ENCODE measurements around the gene BSND.

Gene BSND

GRCh38 chr1:54951810-54952226, 46.9 kb upstream of the BSND start:
- Histone ChIP-seq H3K27me3 (ENCODE audit: low read depth, low read length) (no peaks in the 10 kb centered on the region), H3K4me1 (ENCODE audit: low read length) (peaks cover 10% of the 10 kb centered on the region), H3K36me3 (replicated peaks; ENCODE audit: low read depth, low read length) (no peaks in the 10 kb centered on the region), H3K9ac (ENCODE audit: low read length) (no peak overlapping the region), H2AFZ (ENCODE audit: low read depth, low read length) (no peak overlapping the region), H4K20me1 (ENCODE audit: insufficient read depth, low read length) (no peaks in the 10 kb centered on the region), H3K4me3 (ENCODE audit: low read length) (no peak overlapping the region), H3K27ac (ENCODE audit: low read length) (no peak overlapping the region), H3K9me3 (ENCODE audit: insufficient read depth, low read length) (no peaks in the 10 kb centered on the region), H3K4me2 (ENCODE audit: low read length) (no peak overlapping the region), H3K79me2 (ENCODE audit: low read length) (no peaks in the 10 kb centered on the region)
- no peak for TF ChIP-seq CTCF (IDR thresholded peaks at IDR 0.05; ENCODE audit: low read depth, low read length)
- no peak for TF ChIP-seq EZH2phosphoT487 (IDR thresholded peaks at IDR 0.05; ENCODE audit: low read depth)

DNA sequence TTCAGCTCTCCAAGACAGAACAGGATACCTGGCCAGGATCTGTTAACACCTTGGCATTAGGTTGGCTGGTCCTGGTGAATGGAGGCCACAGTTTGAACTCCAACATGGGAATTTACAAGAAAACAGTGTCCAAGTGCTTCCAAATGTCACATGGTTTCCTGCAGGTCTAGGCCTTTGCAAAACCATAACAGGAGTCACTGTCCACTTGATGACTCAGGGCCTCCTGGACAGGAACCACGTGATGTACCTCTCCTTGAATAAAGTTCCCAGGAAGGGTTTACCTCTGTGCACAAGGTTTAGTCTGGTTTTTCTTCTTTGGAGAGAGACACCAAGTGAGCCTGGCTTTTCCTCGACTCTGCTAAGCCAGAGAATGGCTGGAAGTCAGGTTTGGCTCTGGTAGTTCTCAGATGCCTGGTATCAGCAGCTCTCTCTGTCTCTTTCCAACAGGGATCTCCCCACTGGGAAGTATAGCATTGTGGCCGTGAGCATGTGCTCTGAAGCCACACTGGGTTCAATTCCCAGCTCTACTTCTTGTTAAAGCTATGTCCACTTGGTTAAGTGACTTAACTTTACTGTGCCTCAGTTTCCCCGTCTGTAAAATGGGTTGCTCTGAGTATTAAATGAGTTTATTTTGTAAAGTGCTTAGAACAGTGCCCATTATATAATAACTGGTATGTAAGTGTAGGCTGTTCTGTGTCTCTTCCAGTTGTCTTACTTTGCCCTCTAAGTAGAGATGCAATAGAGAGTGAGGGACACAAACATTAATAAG, 45.6 kb upstream of the BSND start:
- no peaks in the 10 kb centered on the region for H4K20me1 ChIP-seq (ENCODE audit: insufficient read depth, low read length)
- H3K9me3 ChIP-seq (ENCODE audit: insufficient read depth, low read length): no peaks in the 10 kb centered on the region
- no peak overlapping the region for H3K4me3 ChIP-seq (ENCODE audit: low read length)
- no peak overlapping the region for H3K27ac ChIP-seq (ENCODE audit: low read length)
- H3K9ac ChIP-seq (ENCODE audit: low read length): no peak overlapping the region
- H3K4me2 ChIP-seq (ENCODE audit: low read length): no peak overlapping the region
- TF ChIP-seq CTCF (IDR thresholded peaks at IDR 0.05; ENCODE audit: low read depth, low read length) (no peak), EZH2phosphoT487 (IDR thresholded peaks at IDR 0.05; ENCODE audit: low read depth) (no peak)
- no peaks in the 10 kb centered on the region for H3K79me2 ChIP-seq (ENCODE audit: low read length)
- H2AFZ ChIP-seq (ENCODE audit: low read depth, low read length): no peak overlapping the region
- H3K36me3 ChIP-seq (replicated peaks; ENCODE audit: low read depth, low read length): no peaks in the 10 kb centered on the region
- peaks cover 10% of the 10 kb centered on the region for H3K4me1 ChIP-seq (ENCODE audit: low read length)
- H3K27me3 ChIP-seq (ENCODE audit: low read depth, low read length): no peaks in the 10 kb centered on the region

GRCh38 chr1:54953846-54954245, 44.9 kb upstream of the BSND start:
- H3K4me2 ChIP-seq (ENCODE audit: low read length): no peak overlapping the region
- no peaks in the 10 kb centered on the region for H3K27me3 ChIP-seq (ENCODE audit: low read depth, low read length)
- no peak overlapping the region for H3K27ac ChIP-seq (ENCODE audit: low read length)
- TF ChIP-seq EZH2phosphoT487 (IDR thresholded peaks at IDR 0.05; ENCODE audit: low read depth) (no peak), CTCF (IDR thresholded peaks at IDR 0.05; ENCODE audit: low read depth, low read length) (no peak)
- no peak overlapping the region for H3K9ac ChIP-seq (ENCODE audit: low read length)
- H4K20me1 ChIP-seq (ENCODE audit: insufficient read depth, low read length): no peaks in the 10 kb centered on the region
- H3K79me2 ChIP-seq (ENCODE audit: low read length): no peaks in the 10 kb centered on the region
- H3K36me3 ChIP-seq (replicated peaks; ENCODE audit: low read depth, low read length): no peaks in the 10 kb centered on the region
- no peak overlapping the region for H3K4me3 ChIP-seq (ENCODE audit: low read length)
- H2AFZ ChIP-seq (ENCODE audit: low read depth, low read length): no peak overlapping the region
- peaks cover 10% of the 10 kb centered on the region for H3K4me1 ChIP-seq (ENCODE audit: low read length)
- H3K9me3 ChIP-seq (ENCODE audit: insufficient read depth, low read length): no peaks in the 10 kb centered on the region

GRCh38 chr1:54955359-54955758, 43.4 kb upstream of the BSND start:
- Histone ChIP-seq H3K4me2 (ENCODE audit: low read length) (no peak overlapping the region), H3K79me2 (ENCODE audit: low read length) (no peaks in the 10 kb centered on the region), H4K20me1 (ENCODE audit: insufficient read depth, low read length) (no peaks in the 10 kb centered on the region), H3K4me1 (ENCODE audit: low read length) (peaks cover 1% of the 10 kb centered on the region), H3K36me3 (replicated peaks; ENCODE audit: low read depth, low read length) (no peaks in the 10 kb centered on the region), H3K9ac (ENCODE audit: low read length) (no peak overlapping the region), H2AFZ (ENCODE audit: low read depth, low read length) (no peak overlapping the region), H3K9me3 (ENCODE audit: insufficient read depth, low read length) (no peaks in the 10 kb centered on the region), H3K4me3 (ENCODE audit: low read length) (no peak overlapping the region), H3K27me3 (ENCODE audit: low read depth, low read length) (no peaks in the 10 kb centered on the region), H3K27ac (ENCODE audit: low read length) (no peak overlapping the region)
- TF ChIP-seq EZH2phosphoT487 (IDR thresholded peaks at IDR 0.05; ENCODE audit: low read depth) (no peak), CTCF (IDR thresholded peaks at IDR 0.05; ENCODE audit: low read depth, low read length) (no peak)
